GM12875 (cell line): ENCODE data around the gene TRABD2B.

Experiments used
- H3K4me3 ChIP-seq: one replicate; pipeline ENCODE4 v1.5.1; 2011; ENCODE audit warnings: low read depth, low read length, control low read depth
- TF ChIP-seq, protein P1 (sequence below): IDR thresholded peaks from 2 replicates; pipeline ENCODE4 v1.5.1; 2011; ENCODE audit warnings: low read depth, mild to moderate bottlenecking, control low read depth, inconsistent platforms, low read length, moderate library complexity, borderline replicate concordance; ENCODE audit not compliant: insufficient read depth

The TRABD2B gene

DNA sequence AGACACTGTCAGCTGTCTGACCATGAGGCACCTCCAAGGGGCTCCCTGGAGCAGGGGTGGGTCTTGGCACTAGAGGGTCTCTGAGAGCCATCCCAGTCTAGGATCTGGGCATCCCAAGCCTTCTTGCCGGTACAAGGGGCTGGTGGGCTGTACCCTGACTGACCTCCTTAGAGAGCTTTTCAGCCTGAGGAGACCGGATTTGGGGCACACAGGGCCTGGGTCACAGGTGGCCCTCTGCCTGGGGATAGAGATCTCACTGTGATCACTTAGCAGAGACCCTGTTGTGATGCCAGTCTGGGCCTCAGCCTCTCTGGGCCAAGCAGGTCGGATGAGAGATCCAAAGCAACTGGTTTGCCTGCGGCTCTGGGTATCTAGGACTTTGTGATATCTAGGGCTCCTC is 227.2 kb downstream of the TRABD2B start:
- no peak overlapping the region for H3K4me3 ChIP-seq
- TF ChIP-seq, protein P1, sequence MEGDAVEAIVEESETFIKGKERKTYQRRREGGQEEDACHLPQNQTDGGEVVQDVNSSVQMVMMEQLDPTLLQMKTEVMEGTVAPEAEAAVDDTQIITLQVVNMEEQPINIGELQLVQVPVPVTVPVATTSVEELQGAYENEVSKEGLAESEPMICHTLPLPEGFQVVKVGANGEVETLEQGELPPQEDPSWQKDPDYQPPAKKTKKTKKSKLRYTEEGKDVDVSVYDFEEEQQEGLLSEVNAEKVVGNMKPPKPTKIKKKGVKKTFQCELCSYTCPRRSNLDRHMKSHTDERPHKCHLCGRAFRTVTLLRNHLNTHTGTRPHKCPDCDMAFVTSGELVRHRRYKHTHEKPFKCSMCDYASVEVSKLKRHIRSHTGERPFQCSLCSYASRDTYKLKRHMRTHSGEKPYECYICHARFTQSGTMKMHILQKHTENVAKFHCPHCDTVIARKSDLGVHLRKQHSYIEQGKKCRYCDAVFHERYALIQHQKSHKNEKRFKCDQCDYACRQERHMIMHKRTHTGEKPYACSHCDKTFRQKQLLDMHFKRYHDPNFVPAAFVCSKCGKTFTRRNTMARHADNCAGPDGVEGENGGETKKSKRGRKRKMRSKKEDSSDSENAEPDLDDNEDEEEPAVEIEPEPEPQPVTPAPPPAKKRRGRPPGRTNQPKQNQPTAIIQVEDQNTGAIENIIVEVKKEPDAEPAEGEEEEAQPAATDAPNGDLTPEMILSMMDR = no peak

DNA sequence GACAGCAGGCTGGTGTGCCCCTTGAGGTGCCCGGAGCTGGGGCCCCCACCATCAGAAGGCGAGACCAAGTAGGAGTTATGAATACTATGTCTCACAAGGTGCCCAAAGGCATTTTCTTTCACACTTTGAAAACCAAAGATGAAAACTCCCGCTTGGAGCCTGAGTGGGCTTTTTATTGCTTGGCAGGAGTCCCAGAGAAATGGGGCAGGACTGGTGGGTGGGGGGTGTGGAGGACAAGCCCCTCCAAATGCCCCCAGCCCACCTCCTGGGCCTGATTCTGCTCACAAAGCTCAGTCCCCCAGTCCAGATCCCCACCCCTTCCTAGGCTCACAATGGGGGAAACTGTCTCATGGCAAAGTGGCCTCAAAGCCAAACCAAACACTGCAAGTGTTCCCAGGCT is 227.9 kb downstream of the TRABD2B start:
- TF ChIP-seq, protein P1 = no peak
- no peak overlapping the region for H3K4me3 ChIP-seq

DNA sequence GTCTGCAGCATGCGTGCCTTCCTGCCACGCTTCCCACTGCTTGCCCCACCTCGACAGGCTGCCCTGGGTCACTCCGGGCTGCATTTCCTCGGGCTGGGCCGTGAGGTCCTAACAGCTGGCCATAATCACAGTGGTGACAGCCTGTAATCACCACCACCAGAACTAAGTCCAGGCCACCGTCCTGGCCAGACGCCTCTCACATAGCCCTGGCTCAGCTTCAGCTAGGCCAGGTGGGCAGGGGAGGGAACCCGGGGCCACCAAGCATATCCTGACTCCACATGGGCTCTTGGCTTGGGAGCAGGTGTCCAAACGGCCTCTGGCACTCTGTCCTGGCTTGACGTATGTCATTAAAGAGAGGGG is 229.5 kb downstream of the TRABD2B start:
- H3K4me3 ChIP-seq = no peak overlapping the region
- TF ChIP-seq, protein P1 = no peak

DNA sequence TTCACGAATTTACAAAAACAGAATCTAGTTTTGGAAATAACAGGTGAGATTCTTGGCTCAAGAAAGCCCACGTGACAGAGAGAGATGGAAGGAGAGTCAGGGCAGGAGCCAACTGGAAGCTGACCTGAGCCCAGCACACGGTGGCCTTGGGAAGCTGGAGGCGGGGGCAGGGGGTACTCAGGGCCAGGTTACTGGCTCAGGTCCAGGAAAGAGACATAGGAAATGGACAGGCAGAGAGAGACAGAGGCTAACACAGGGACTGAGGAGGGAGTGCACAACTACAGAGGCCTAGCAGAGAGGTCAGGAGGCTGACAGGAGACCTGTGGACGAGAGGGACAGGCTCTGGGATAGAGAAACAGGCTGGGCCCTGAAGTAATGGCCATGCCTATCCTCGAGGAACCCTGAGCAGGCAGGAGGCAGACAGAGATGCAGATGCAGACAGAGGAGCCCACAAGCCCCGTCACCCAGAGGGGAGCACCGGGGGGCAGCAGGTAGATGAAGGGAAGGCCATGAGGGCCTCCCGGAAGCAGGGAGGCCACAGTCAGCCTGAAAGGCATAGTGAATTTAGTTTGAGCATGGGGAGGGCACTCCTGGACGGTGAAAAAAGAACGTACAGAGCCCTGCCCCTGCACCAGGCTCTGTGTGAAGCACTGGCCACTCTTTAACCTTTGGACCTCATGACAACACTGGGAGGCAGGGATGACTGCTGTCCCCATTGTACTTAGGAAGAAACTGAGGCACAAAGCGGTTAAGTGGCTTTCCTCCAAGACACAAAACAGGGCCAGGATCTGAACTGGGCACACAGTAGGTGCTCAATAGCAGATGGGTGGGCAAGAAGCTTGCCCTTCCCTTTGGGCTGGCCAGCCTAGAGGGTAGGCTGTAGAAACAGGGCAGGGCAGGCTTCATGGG is 230.1 kb downstream of the TRABD2B start:
- no peak overlapping the region for H3K4me3 ChIP-seq
- TF ChIP-seq, protein P1 = no peak

DNA sequence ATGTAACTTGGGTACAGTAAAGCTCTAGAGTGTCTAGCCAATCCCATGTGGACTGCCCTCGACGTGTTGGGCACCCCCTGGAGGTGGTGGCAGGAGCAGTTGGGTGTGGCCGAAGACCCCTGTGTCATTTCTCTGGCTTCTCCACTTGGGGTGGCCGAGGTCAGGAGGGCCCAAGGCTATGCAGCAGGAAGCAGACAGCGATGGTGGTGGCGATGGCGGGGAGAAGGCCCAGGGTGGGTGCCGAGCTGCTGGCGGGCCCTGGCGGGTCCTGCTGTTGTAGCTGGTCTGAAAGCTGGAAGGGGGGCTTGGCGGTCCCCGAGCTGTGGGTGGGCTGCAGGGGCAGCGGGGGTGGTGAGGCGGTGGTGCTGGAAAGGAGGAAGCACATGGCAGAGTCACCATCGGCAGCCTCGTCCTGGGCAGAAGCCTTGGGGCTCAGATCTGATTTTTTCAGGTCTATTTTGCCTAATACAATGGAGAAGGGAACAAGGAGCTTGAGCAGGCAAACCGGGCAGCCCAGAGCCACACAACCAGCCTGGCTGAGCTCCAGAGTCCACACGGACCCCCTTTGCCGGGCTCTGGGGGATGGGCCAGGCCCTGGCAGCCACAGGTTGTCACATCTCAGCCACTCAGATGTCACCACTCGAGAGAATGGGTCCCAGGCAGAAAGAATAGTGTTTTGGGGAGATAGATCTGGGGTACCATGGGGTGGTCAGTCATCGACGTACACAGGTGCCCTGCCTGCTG is 231.3 kb downstream of the TRABD2B start:
- TF ChIP-seq, protein P1 = no peak

DNA sequence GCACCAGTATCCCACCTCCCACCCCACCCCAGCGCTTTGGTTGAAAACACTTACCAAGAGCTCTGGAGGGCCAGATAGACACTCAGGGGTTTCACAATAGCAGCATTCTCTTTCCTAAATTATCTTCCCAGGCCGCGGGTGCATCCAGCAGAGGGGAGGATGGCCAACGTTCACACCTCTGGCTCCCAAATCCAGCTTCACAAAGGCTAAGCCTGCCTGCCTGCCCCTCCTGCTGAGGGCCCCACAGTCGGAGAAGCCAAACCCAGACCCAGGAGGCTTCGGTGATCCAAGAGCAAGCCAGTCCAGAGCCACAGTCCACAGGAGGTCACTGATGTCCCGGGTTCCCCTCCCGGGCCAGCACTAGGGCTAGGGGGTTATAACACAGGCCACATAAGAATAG is 231.9 kb downstream of the TRABD2B start:
- no peak overlapping the region for H3K4me3 ChIP-seq
- TF ChIP-seq, protein P1 = no peak

More for the DNA sequence above, 231.3 kb downstream of the TRABD2B start:
- H3K4me3 ChIP-seq = no peak overlapping the region
